Activated naive CD4-positive, alpha-beta T cell treated with anti-CD3 and anti-CD28 coated beads, Interleukin-2, amount 10 ng/mL, durations not matched to agents 7 days and 5 days (primary cell): ENCODE results near the gene CR1L.
"Not testable (repeated sequence)": the region's sequence is repeated elsewhere in the genome, so short reads cannot be mapped to it uniquely, and the experiment has no call there.

Experiments used
- CTCF ChIA-PET: fragments of 350-600 bp; sonication (Branson Sonifier 250); formaldehyde crosslinking; loops from one replicate; lab custom pipeline; 2021; ENCODE audit warnings: antibody characterized with exemption; lab: Charles Lee
- DNase-seq: peaks from one replicate; pipeline ENCODE4 v3.0.0-alpha.2; 2020
- H3K27ac Mint-ChIP-seq: one replicate; pipeline ENCODE4 v1.8.0; 2021; ENCODE audit warnings: mild to moderate bottlenecking, moderate library complexity, mixed read lengths
- H3K27me3 Mint-ChIP-seq: one replicate; pipeline ENCODE4 v1.8.0; 2021; ENCODE audit warnings: mild to moderate bottlenecking, mixed read lengths
- H3K36me3 Mint-ChIP-seq: one replicate; pipeline ENCODE4 v1.8.0; 2021; ENCODE audit warnings: mixed read lengths
- H3K4me1 Mint-ChIP-seq: one replicate; pipeline ENCODE4 v1.8.0; 2021; ENCODE audit warnings: mixed read lengths
- H3K4me3 Mint-ChIP-seq: one replicate; pipeline ENCODE4 v1.8.0; 2021; ENCODE audit warnings: mild to moderate bottlenecking, moderate library complexity, mixed read lengths
- H3K9me3 Mint-ChIP-seq: one replicate; pipeline ENCODE4 v1.8.0; 2021; ENCODE audit warnings: mixed read lengths

Gene CR1L

DNA sequence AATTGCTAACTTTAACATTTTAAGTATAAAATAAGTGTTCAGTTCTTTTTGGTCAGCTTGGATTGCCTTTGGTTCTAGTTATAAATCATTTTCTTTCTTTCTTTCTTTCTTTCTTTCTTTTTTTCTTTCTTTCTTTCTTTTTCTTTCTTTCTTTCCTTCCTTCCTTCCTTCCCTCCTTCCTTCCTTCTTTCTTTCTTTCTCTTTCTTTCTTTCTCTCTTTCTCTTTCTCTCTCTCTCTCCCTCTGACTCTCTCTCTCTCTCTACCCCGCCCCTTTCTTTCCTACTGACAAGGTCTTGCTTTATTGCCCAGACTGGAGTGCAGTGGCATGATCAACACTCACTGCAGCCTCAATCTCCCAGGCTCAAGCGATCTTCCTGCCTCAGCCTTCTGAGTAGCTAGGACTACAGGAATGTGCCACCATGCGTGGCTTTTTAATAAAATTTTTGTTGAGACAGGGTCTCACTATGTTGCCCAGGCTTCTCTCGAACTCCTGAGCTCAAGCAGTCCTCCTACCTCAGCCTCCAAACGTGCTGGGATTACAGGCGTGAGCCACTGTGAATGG lies 38.0 kb downstream of the CR1L start:
- H3K9me3 Mint-ChIP-seq, H3K4me1 Mint-ChIP-seq, H3K4me3 Mint-ChIP-seq, H3K27ac Mint-ChIP-seq, H3K36me3 Mint-ChIP-seq, DNase-seq: not testable (repeated sequence)
- CTCF ChIA-PET, result interaction anchor here (0.6 kb wide), 1 partner anchor 15 kb away, joined by 3 read pairs; no protein-coding TSS in a partner anchor
- peaks cover 15% of the 10 kb centered on the region for H3K27me3 Mint-ChIP-seq

DNA sequence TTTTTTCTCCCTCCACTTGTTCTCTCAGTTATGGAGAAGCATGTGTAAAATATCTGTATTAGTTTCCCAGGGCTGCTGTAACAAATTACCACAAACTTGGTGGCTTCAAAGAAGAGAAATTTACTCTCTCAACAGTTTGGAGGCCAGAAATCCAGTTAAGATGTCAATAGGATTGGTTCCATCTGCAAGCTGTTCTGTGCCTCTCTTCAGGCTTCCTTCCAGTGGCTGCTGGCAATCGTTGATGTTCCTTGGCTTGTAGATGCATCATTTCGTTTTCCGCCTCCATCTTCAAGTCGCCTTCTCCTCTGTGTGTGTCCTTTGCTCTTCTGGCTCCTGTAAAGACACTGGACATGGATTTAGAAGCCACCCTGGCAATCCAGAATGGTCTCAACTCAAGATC lies 45.6 kb downstream of the CR1L start:
- H3K4me3 Mint-ChIP-seq, DNase-seq, CTCF ChIA-PET, H3K27ac Mint-ChIP-seq, H3K4me1 Mint-ChIP-seq, H3K9me3 Mint-ChIP-seq, H3K36me3 Mint-ChIP-seq: not testable (repeated sequence)
- H3K27me3 Mint-ChIP-seq, result peaks cover 21% of the 10 kb centered on the region

GRCh38 chr1:207691010-207691409 lies 46.1 kb downstream of the CR1L start:
- CTCF ChIA-PET, result interaction anchor here (0.6 to 0.8 kb wide), 2 partner anchors 106 to 112 kb away, joined by 4 read pairs; no protein-coding TSS in a partner anchor
- no peak for DNase-seq
- Mint-ChIP-seq H3K4me3 (no peak overlapping the region), H3K4me1 (no peaks in the 10 kb centered on the region), H3K36me3 (no peaks in the 10 kb centered on the region), H3K27me3 (peaks cover 20% of the 10 kb centered on the region), H3K27ac (no peak overlapping the region), H3K9me3 (no peaks in the 10 kb centered on the region)

DNA sequence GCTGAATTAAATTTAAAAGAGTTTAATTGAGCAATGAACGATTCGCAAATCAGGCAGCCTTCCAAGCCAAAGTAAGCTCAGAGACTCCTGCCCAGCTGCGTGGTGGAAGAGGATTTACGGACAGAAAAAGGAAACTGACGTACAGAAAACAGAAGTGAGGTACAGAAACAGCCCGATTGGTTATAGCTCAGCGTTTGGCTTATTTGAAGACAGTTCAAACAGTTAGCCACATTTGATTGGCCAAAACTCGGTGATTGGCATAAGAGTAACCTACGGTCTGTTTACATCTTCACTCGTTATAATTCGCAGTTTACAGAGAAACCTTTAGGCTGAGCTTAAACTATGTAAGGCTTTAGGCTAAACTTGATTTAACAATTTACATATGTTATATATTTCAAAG lies 46.9 kb downstream of the CR1L start:
- Mint-ChIP-seq H3K4me1 (no peaks in the 10 kb centered on the region), H3K36me3 (no peaks in the 10 kb centered on the region), H3K27ac (no peak overlapping the region), H3K4me3 (no peak overlapping the region), H3K27me3 (peaks cover 20% of the 10 kb centered on the region), H3K9me3 (no peaks in the 10 kb centered on the region)
- CTCF ChIA-PET, result interaction anchor here (0.6 to 0.8 kb wide), 2 partner anchors 105 to 112 kb away, joined by 4 read pairs; no protein-coding TSS in a partner anchor
- no peak for DNase-seq

DNA sequence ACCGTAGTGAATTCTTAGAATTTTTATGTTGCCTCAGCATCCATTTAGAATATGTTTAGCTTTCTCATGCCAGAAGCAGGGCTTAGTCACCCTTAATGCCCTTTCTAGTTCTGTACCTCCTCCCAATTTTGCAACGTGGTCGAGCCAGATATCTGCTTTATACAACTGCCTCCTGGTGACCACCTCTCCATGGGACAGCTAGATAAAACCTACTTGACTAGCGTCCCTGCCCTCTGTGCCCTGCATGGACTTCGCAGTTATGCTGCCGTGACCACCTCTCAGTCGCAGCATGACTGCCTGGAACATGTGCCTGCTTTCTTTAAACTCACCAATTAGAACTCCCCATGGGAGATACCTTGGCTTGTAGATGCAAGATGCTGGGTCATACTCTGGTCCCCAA lies 47.4 kb downstream of the CR1L start:
- H3K36me3 Mint-ChIP-seq, result not testable (repeated sequence)

GRCh38 chr1:207695891-207696290 lies 51.0 kb downstream of the CR1L start:
- Mint-ChIP-seq H3K36me3 (no peaks in the 10 kb centered on the region), H3K4me3 (no peak overlapping the region), H3K4me1 (no peaks in the 10 kb centered on the region), H3K27me3 (peaks cover 22% of the 10 kb centered on the region), H3K27ac (no peak overlapping the region), H3K9me3 (no peaks in the 10 kb centered on the region)
- CTCF ChIA-PET, result no interaction called here
- no peak for DNase-seq

More for the DNA sequence above, 47.4 kb downstream of the CR1L start:
- DNase-seq, H3K4me1 Mint-ChIP-seq, CTCF ChIA-PET, H3K4me3 Mint-ChIP-seq, H3K9me3 Mint-ChIP-seq, H3K27ac Mint-ChIP-seq: not testable (repeated sequence)
- H3K27me3 Mint-ChIP-seq, result peaks cover 20% of the 10 kb centered on the region

DNA sequence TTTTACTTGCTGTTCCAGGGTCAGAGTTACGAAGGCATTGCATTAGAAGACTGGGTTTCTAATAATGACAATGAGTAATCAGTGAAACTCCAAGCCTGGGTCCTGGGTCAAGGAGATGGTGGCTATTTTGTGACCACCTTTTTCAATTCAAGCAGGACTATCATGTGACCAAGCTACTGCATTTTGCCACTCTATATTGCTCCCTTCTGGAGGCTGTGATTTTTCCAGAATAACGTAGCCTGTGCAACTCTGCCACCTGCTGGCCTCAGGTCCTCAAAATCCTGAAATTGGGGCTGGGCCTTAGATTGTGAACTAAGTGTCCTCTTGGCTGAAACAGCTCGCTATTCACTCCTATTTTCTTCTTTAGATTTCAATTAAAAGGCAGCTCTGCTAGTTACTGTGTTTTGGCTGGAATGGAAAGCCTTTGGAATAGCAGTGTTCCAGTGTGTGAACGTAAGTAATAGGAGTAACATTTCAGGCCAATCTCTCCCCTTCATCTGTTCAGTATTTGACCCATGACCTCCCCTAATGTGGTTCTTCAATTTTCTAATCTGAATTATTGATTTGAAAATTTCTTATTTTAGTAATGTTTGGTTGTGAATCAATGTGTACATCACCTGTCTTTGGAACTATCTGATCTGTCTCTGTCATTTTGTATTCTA lies 54.0 kb downstream of the CR1L start:
- Mint-ChIP-seq H3K4me1 (no peaks in the 10 kb centered on the region), H3K36me3 (no peaks in the 10 kb centered on the region), H3K9me3 (no peaks in the 10 kb centered on the region), H3K27ac (no peak overlapping the region), H3K27me3 (peaks cover 26% of the 10 kb centered on the region), H3K4me3 (no peak overlapping the region)
- peak; percentile 57 for DNase-seq
- CTCF ChIA-PET, result interaction anchor here (1.0 to 3.1 kb wide), 9 partner anchors 9 to 265 kb away, joined by 3 to 16 read pairs (median 5); no protein-coding TSS in a partner anchor

- Mint-ChIP-seq H3K4me1 (no peaks in the 10 kb centered on the region), H3K9me3 (no peaks in the 10 kb centered on the region), H3K27ac (no peak overlapping the region), H3K36me3 (no peaks in the 10 kb centered on the region), H3K27me3 (peaks cover 36% of the 10 kb centered on the region), H3K4me3 (no peak overlapping the region)
- CTCF ChIA-PET, result interaction anchor here (1.5 kb wide), 1 partner anchor 122 kb away, joined by 7 read pairs; no protein-coding TSS in a partner anchor
- DNase-seq, result no peak
Observed at GRCh38 chr1:207702317-207702716, 57.4 kb downstream of the CR1L start.

DNA sequence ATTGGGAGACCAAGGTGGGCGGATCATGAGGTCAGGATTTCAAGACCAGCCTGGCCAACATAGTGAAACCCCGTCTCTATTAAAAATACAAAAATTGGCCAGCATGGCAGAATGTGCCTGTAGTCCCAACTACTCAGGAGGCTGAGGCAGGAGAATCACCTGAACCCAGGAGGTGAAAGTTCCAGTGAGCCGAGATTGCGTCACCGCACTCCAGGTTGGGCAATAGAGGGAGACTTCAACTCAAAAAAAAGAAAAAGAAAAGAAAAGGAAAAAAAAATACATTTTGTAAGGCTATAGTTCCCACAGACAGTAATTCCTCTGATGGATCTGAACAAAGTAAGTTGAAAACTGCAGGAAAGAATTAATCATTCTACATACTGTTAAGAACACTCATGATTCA lies 58.8 kb downstream of the CR1L start:
- CTCF ChIA-PET, result interaction anchor here (0.8 to 1.5 kb wide), 2 partner anchors 84 to 124 kb away, joined by 3 to 7 read pairs; no protein-coding TSS in a partner anchor

DNA sequence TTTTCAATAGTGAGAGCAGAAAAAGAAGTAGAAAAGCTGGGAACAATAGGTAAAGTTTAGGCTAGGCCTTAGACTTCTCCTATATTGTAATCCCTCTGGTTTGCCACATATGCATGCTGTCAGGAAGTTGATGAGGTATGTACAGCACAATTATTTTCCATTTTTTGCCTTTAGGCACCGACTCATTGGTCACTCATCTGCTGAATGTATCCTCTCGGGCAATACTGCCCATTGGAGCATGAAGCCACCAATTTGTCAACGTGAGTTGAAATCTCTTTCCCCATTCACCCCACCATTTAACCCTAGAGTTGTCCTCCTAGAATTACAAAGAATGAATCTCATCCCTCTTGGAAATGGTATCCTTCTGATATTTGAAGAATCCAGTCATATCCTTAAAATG lies 63.1 kb downstream of the CR1L start:
- H3K36me3 Mint-ChIP-seq, CTCF ChIA-PET, H3K27ac Mint-ChIP-seq, H3K9me3 Mint-ChIP-seq, DNase-seq, H3K4me3 Mint-ChIP-seq, H3K4me1 Mint-ChIP-seq: not testable (repeated sequence)
- H3K27me3 Mint-ChIP-seq, result peaks cover 20% of the 10 kb centered on the region

More for the DNA sequence above, 58.8 kb downstream of the CR1L start:
- no peak overlapping the region for H3K4me3 Mint-ChIP-seq
- peaks cover 28% of the 10 kb centered on the region for H3K27me3 Mint-ChIP-seq
- H3K9me3 Mint-ChIP-seq, result no peaks in the 10 kb centered on the region
- no peaks in the 10 kb centered on the region for H3K4me1 Mint-ChIP-seq
- H3K27ac Mint-ChIP-seq, result no peak overlapping the region
- no peaks in the 10 kb centered on the region for H3K36me3 Mint-ChIP-seq
- no peak for DNase-seq

GRCh38 chr1:207711285-207711684 lies 66.4 kb downstream of the CR1L start:
- Mint-ChIP-seq H3K36me3 (no peaks in the 10 kb centered on the region), H3K27ac (no peak overlapping the region), H3K27me3 (peaks cover under 1% of the 10 kb centered on the region), H3K4me3 (no peak overlapping the region), H3K4me1 (no peaks in the 10 kb centered on the region), H3K9me3 (no peaks in the 10 kb centered on the region)
- DNase-seq, result peak; percentile 26
- CTCF ChIA-PET, result interaction anchor here (0.8 to 3.4 kb wide), 2 partner anchors 12 to 86 kb away, joined by 4 to 27 read pairs; no protein-coding TSS in a partner anchor

DNA sequence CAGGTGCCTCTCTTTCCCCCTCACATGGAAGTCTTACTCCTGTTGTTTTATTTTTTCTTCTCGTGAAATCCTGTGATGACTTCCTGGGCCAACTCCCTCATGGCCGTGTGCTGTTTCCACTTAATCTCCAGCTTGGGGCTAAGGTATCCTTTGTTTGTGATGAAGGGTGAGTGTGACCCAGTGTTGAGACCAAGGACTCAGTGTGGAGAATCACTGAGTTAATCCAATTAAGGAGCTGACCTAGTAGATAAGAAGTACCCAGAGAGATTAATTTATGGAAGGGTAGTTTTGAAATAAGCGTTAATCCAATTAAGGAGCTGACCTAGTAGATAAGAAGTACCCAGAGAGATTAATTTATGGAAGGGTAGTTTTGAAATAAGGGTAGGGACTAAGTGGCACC lies 67.8 kb downstream of the CR1L start:
- DNase-seq, H3K27ac Mint-ChIP-seq, H3K4me3 Mint-ChIP-seq, H3K9me3 Mint-ChIP-seq, H3K36me3 Mint-ChIP-seq, H3K27me3 Mint-ChIP-seq, H3K4me1 Mint-ChIP-seq: not testable (repeated sequence)
- CTCF ChIA-PET, result interaction anchor here (1.8 kb wide), 1 partner anchor 85 kb away, joined by 8 read pairs; no protein-coding TSS in a partner anchor

DNA sequence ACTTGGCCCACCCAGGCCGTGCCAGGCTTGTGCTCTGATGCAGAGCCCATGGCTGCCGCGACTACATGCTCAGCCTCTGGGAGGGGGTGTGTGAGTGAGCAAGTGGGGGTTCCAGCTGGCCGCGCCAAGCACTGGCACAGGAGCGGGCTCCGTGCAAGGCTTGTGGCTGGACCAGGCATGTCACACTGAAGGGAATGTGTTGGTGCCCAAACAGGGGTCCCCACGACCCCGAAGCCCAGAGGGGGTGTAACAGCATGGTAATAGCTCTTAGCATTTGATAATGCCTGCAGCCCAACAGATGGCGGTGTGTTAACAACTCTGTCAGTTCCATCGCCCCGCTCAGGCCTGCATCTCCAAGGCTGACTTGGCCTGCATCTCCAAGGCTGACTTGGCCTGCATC lies 68.6 kb downstream of the CR1L start:
- Mint-ChIP-seq H3K9me3 (no peaks in the 10 kb centered on the region), H3K36me3 (no peaks in the 10 kb centered on the region), H3K27me3 (no peaks in the 10 kb centered on the region), H3K27ac (no peak overlapping the region), H3K4me3 (no peak overlapping the region), H3K4me1 (no peaks in the 10 kb centered on the region)
- DNase-seq, result peak; percentile 32
- CTCF ChIA-PET, result interaction anchor here (1.0 to 1.8 kb wide), 2 partner anchors 16 to 84 kb away, joined by 3 to 8 read pairs; no protein-coding TSS in a partner anchor

DNA sequence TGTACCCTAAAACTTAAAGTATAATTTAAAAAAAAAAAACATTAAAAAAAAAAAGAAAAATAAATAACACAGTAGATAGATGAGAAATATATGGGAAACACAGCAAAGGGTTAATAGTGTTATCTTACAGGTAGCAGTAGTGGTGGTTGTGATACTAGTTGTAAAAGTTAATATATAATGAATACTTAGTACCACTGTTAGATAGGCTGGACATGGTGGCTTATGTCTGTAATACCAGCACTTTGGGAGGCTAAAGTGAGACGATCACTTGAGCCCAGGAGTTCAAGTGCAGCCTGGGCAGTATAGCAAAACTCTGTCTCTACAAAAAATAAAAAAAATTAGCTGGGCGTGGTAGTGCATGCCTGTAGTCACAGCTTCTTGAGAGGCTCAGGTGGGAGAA lies 74.3 kb downstream of the CR1L start:
- Mint-ChIP-seq H3K9me3 (peaks cover 3% of the 10 kb centered on the region), H3K36me3 (no peaks in the 10 kb centered on the region), H3K27me3 (no peaks in the 10 kb centered on the region), H3K4me3 (no peak overlapping the region), H3K27ac (no peak overlapping the region), H3K4me1 (no peaks in the 10 kb centered on the region)
- DNase-seq, result no peak
- CTCF ChIA-PET, result no interaction called here
